ENCODE results near the gene MRPL23. TPM values are rescaled to one million over a fixed set of nuclear protein-coding genes. Genes with fewer than 3 reads are reported as not detected.

MRPL23 gene
- total and polyA plus RNA-seq, 2 donors (not counting 1 experiment from before 2014, with no cell fraction given), result 68.2 to 95.3 TPM

- no peak overlapping the region for H3K27ac ChIP-seq (ENCODE audit: insufficient read depth, low read length)
- no peak overlapping the region for H3K9ac ChIP-seq (ENCODE audit: insufficient read depth, low read length)
- no peak overlapping the region for H2AFZ ChIP-seq (ENCODE audit: low read length)
- no peaks in the 10 kb centered on the region for H3K79me2 ChIP-seq (ENCODE audit: control insufficient read depth, insufficient read depth, low read length)
- no peaks in the 10 kb centered on the region for H4K20me1 ChIP-seq (ENCODE audit: control insufficient read depth, extremely low read depth, insufficient read depth, low read length)
- no peak for DNase-seq (ENCODE audit: low read depth in 2 of 2)
- no peaks in the 10 kb centered on the region for H3K36me3 ChIP-seq (ENCODE audit: control insufficient read depth, insufficient read depth, low read length)
- H3K9me3 ChIP-seq (ENCODE audit: control insufficient read depth, insufficient read depth, low read depth, low read length), result no peaks in the 10 kb centered on the region
- no peaks in the 10 kb centered on the region for H3K4me1 ChIP-seq (ENCODE audit: control insufficient read depth, extremely low read depth, insufficient read depth, low read length)
- TF ChIP-seq, protein P1, sequence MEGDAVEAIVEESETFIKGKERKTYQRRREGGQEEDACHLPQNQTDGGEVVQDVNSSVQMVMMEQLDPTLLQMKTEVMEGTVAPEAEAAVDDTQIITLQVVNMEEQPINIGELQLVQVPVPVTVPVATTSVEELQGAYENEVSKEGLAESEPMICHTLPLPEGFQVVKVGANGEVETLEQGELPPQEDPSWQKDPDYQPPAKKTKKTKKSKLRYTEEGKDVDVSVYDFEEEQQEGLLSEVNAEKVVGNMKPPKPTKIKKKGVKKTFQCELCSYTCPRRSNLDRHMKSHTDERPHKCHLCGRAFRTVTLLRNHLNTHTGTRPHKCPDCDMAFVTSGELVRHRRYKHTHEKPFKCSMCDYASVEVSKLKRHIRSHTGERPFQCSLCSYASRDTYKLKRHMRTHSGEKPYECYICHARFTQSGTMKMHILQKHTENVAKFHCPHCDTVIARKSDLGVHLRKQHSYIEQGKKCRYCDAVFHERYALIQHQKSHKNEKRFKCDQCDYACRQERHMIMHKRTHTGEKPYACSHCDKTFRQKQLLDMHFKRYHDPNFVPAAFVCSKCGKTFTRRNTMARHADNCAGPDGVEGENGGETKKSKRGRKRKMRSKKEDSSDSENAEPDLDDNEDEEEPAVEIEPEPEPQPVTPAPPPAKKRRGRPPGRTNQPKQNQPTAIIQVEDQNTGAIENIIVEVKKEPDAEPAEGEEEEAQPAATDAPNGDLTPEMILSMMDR (conservative IDR thresholded peaks at IDR 0.05 in 1 of 2, IDR thresholded peaks at IDR 0.05 in 1 of 2; ENCODE audit: low read depth in 1 of 2, low read length in 2 of 2), result no peak
- TF ChIP-seq EZH2 (IDR thresholded peaks at IDR 0.05; ENCODE audit: low read length, missing control alignments), result no peak
- H3K4me3 ChIP-seq (replicated peaks in 1 of 4; ENCODE audit: control extremely low read depth in 1 of 4, insufficient read depth in 1 of 4, low read depth in 3 of 4, low read length in 4 of 4), result no peak overlapping the region
- H3K4me2 ChIP-seq (ENCODE audit: extremely low read depth, insufficient read depth, low read length), result no peak overlapping the region
- no peaks in the 10 kb centered on the region for H3K27me3 ChIP-seq (ENCODE audit: control insufficient read depth, insufficient read depth, low read length)
These were observed 20.7 kb upstream of the MRPL23 start for GRCh38 chr11:1926156-1927025.

- Histone ChIP-seq H4K20me1 (ENCODE audit: control insufficient read depth, extremely low read depth, insufficient read depth, low read length) (no peaks in the 10 kb centered on the region), H3K36me3 (ENCODE audit: control insufficient read depth, insufficient read depth, low read length) (no peaks in the 10 kb centered on the region), H2AFZ (ENCODE audit: low read length) (no peak overlapping the region), H3K9ac (ENCODE audit: insufficient read depth, low read length) (no peak overlapping the region), H3K9me3 (ENCODE audit: control insufficient read depth, insufficient read depth, low read depth, low read length) (no peaks in the 10 kb centered on the region), H3K27me3 (ENCODE audit: control insufficient read depth, insufficient read depth, low read length) (no peaks in the 10 kb centered on the region), H3K79me2 (ENCODE audit: control insufficient read depth, insufficient read depth, low read length) (no peaks in the 10 kb centered on the region), H3K27ac (ENCODE audit: insufficient read depth, low read length) (no peak overlapping the region), H3K4me2 (ENCODE audit: extremely low read depth, insufficient read depth, low read length) (no peak overlapping the region), H3K4me1 (ENCODE audit: control insufficient read depth, extremely low read depth, insufficient read depth, low read length) (no peaks in the 10 kb centered on the region), H3K4me3 (replicated peaks in 1 of 4; ENCODE audit: control extremely low read depth in 1 of 4, insufficient read depth in 1 of 4, low read depth in 3 of 4, low read length in 4 of 4) (no peak overlapping the region)
- no peak for TF ChIP-seq EZH2 (IDR thresholded peaks at IDR 0.05; ENCODE audit: low read length, missing control alignments)
- TF ChIP-seq, protein P1 (conservative IDR thresholded peaks at IDR 0.05 in 1 of 2, IDR thresholded peaks at IDR 0.05 in 1 of 2; ENCODE audit: low read depth in 1 of 2, low read length in 2 of 2), result no peak
- DNase-seq (ENCODE audit: low read depth in 2 of 2), result no peak
These were observed 19.9 kb upstream of the MRPL23 start for GRCh38 chr11:1927026-1927847.

DNA sequence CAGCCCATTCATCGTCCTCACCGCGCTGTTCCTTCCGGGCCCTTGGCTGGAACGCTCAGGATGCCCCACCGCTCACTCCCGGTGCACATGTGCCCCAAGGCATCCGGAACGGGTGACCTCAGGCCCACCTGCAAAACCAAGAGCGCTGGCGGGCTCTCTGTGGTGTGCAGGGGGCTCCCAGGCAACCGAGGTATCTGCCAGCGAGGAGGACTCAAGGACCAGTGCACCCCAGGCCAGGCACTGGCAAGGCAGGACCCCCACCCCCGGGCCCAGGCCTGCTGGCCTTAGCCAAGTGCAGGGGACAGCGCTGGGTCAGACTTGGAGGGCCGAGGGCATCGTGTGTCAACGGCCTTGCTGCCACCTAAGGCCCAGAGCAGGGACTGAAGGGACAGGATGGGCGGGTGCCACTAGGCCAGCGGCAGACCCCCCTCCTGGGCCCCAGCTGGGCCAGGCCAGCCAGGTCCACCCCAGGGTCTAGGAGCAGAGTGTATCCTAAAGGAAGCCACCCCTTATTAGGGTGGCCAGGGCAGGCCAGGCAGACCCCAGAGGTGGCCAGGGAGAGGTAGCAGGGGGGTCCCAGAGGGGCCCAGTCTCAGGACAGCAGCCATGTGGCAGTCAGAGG, 19.2 kb upstream of the MRPL23 start:
- H3K27ac ChIP-seq (ENCODE audit: insufficient read depth, low read length), result no peak overlapping the region
- no peaks in the 10 kb centered on the region for H3K36me3 ChIP-seq (ENCODE audit: control insufficient read depth, insufficient read depth, low read length)
- no peak overlapping the region for H2AFZ ChIP-seq (ENCODE audit: low read length)
- TF ChIP-seq EZH2 (IDR thresholded peaks at IDR 0.05; ENCODE audit: low read length, missing control alignments), result no peak
- TF ChIP-seq, protein P1 (conservative IDR thresholded peaks at IDR 0.05 in 1 of 2, IDR thresholded peaks at IDR 0.05 in 1 of 2; ENCODE audit: low read depth in 1 of 2, low read length in 2 of 2), result no peak
- H3K4me2 ChIP-seq (ENCODE audit: extremely low read depth, insufficient read depth, low read length), result no peak overlapping the region
- no peaks in the 10 kb centered on the region for H3K9me3 ChIP-seq (ENCODE audit: control insufficient read depth, insufficient read depth, low read depth, low read length)
- no peaks in the 10 kb centered on the region for H3K79me2 ChIP-seq (ENCODE audit: control insufficient read depth, insufficient read depth, low read length)
- no peaks in the 10 kb centered on the region for H3K4me1 ChIP-seq (ENCODE audit: control insufficient read depth, extremely low read depth, insufficient read depth, low read length)
- no peak overlapping the region for H3K4me3 ChIP-seq (replicated peaks in 1 of 4; ENCODE audit: control extremely low read depth in 1 of 4, insufficient read depth in 1 of 4, low read depth in 3 of 4, low read length in 4 of 4)
- H3K9ac ChIP-seq (ENCODE audit: insufficient read depth, low read length), result no peak overlapping the region
- DNase-seq (ENCODE audit: low read depth in 2 of 2), result no peak
- H4K20me1 ChIP-seq (ENCODE audit: control insufficient read depth, extremely low read depth, insufficient read depth, low read length), result no peaks in the 10 kb centered on the region
- no peaks in the 10 kb centered on the region for H3K27me3 ChIP-seq (ENCODE audit: control insufficient read depth, insufficient read depth, low read length)
